Glutamatergic neuron (in vitro differentiated cells): ENCODE measurements around the gene ITGB5. TPM values are rescaled to one million over a fixed set of nuclear protein-coding genes. Genes with fewer than 3 reads are reported as not detected.

Experiments used
- DNase-seq: peaks from one replicate; pipeline ENCODE4 v3.0.0; 2022
- H3K27ac Mint-ChIP-seq: one replicate; pipeline ENCODE4 v1.8.0; 2020; ENCODE audit warnings: mild to moderate bottlenecking, mixed read lengths, inconsistent platforms; ENCODE audit not compliant: unreplicated experiment
- H3K27me3 Mint-ChIP-seq: one replicate; pipeline ENCODE4 v1.8.0; 2020; ENCODE audit warnings: mild to moderate bottlenecking, moderate library complexity, mixed read lengths, inconsistent platforms; ENCODE audit not compliant: unreplicated experiment
- H3K36me3 Mint-ChIP-seq: one replicate; pipeline ENCODE4 v1.8.0; 2020; ENCODE audit warnings: mild to moderate bottlenecking, mixed read lengths, inconsistent platforms; ENCODE audit not compliant: unreplicated experiment
- H3K4me1 Mint-ChIP-seq: one replicate; pipeline ENCODE4 v1.8.0; 2020; ENCODE audit warnings: mild to moderate bottlenecking, low read depth, mixed read lengths, inconsistent platforms; ENCODE audit not compliant: unreplicated experiment
- H3K4me3 Mint-ChIP-seq: one replicate; pipeline ENCODE4 v1.8.0; 2020; ENCODE audit warnings: mild to moderate bottlenecking, mixed read lengths, inconsistent platforms; ENCODE audit not compliant: unreplicated experiment
- H3K9me3 Mint-ChIP-seq: one replicate; pipeline ENCODE4 v1.8.0; 2020; ENCODE audit warnings: mild to moderate bottlenecking, moderate library complexity, mixed read lengths, inconsistent platforms; ENCODE audit not compliant: unreplicated experiment
- total RNA-seq: library from RNA; stranded (reverse); fragmentation: NEBNext Ultra II Directional; extraction: Animal tissue kit (Norgen Biotek cat#: 25700); gene quantifications from one replicate; pipeline ENCODE4 v1.2.1, GENCODE V29; 2021; ENCODE audit not compliant: unreplicated experiment
- TF ChIP-seq, protein P1 (sequence below): fragments of 200-600 bp; sonication (generic); IDR thresholded peaks from one replicate; pipeline ENCODE4 v1.5.0; 2021; ENCODE audit not compliant: partially characterized antibody, unreplicated experiment

The ITGB5 gene
- total RNA-seq, 1 donor from 2014 or later, result 12.8 TPM

DNA sequence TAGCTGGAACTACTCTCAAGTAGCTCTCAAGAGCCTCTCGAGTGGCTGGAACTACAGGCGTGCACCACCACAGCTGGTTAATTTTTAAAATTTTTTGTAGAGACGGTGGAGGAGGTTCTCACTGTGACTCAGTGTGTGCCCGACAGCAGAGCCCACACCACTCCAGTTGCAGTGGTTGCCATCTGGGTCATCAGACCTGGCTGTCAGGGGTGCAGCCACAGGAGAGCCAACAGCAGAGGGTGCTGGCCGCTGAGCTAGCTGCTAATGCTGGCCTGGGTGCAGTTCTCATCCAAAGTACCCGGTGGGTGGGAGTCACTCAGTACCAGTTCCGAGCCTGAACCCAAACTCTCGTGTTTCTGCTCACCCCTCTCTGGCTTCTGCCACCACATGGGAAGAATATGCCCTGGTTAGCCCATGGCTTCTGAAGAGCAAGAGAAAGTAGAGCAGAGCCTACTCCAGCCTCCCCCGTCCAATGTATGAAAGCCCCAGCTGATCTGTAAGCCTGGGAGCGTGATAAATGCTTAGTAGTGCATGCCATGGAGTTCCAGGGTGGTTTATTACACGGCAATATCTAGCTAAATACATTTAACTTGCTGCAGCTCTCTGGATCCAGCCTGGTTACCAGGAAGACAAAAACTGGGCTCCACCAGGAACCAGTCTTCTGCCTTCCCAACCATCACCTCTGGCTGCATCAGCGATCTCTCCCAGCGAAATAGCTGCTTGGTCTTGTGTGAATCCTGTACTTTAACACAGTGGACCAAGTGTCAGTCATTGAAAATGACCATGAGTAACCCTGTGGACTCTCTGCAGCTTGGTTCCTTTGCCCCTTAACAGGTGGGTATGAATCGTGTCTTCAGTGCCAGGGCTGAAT is 139.8 kb downstream of the ITGB5 start:
- H3K9me3 Mint-ChIP-seq, result peaks cover 1% of the 10 kb centered on the region
- no peak overlapping the region for H3K4me3 Mint-ChIP-seq
- DNase-seq, result no peak
- H3K4me1 Mint-ChIP-seq, result no peaks in the 10 kb centered on the region
- TF ChIP-seq, protein P1, sequence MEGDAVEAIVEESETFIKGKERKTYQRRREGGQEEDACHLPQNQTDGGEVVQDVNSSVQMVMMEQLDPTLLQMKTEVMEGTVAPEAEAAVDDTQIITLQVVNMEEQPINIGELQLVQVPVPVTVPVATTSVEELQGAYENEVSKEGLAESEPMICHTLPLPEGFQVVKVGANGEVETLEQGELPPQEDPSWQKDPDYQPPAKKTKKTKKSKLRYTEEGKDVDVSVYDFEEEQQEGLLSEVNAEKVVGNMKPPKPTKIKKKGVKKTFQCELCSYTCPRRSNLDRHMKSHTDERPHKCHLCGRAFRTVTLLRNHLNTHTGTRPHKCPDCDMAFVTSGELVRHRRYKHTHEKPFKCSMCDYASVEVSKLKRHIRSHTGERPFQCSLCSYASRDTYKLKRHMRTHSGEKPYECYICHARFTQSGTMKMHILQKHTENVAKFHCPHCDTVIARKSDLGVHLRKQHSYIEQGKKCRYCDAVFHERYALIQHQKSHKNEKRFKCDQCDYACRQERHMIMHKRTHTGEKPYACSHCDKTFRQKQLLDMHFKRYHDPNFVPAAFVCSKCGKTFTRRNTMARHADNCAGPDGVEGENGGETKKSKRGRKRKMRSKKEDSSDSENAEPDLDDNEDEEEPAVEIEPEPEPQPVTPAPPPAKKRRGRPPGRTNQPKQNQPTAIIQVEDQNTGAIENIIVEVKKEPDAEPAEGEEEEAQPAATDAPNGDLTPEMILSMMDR, result no peak
- no peak overlapping the region for H3K27ac Mint-ChIP-seq
- H3K36me3 Mint-ChIP-seq, result peaks cover 4% of the 10 kb centered on the region
- peaks cover 3% of the 10 kb centered on the region for H3K27me3 Mint-ChIP-seq

DNA sequence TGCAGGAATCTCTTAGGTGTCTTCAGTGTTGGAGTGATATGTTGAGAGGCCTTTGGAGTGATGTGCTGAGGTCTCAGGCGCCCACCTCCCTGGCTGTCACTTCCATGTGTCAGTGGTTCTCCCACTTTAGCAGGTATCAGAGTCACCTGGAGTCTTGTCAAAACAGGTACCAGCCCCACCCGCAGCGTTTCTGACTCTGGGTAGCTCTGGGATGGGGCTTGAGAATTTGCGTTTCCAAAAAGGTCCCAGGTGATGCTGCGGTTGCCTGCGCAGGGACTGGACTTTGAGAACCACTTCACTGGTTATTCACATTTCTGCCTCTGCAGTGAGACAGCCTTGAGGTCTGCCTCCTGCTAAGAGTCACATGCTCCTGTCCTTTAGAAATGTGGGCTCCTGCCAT is 141.4 kb downstream of the ITGB5 start:
- no peak for DNase-seq
- Mint-ChIP-seq H3K4me3 (no peak overlapping the region), H3K9me3 (peaks cover 1% of the 10 kb centered on the region), H3K36me3 (peaks cover 4% of the 10 kb centered on the region), H3K4me1 (no peaks in the 10 kb centered on the region), H3K27ac (no peak overlapping the region), H3K27me3 (peaks cover 5% of the 10 kb centered on the region)
- TF ChIP-seq, protein P1, result no peak

DNA sequence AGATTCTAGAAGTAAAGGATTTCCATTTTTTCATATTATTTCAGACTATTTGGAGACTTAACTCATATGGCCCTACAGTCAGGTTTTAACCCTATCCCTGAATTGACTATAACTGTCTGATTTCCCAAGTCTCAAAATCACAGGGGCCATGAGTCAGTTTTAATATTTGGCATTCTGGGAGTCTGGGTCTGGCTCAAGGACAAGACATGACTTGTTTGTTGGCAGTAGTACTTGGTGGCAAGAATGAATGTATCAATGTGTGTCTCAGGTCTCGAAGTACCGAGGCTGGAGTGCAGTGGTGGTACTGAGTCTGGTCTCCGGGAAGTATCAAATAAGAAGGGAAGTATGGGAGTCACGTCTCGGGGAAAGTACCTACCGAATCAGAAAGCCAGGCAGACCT is 146.1 kb downstream of the ITGB5 start:
- TF ChIP-seq, protein P1, result no peak
- H3K4me1 Mint-ChIP-seq, result no peaks in the 10 kb centered on the region
- peaks cover 1% of the 10 kb centered on the region for H3K9me3 Mint-ChIP-seq
- H3K27me3 Mint-ChIP-seq, result peaks cover 5% of the 10 kb centered on the region
- peaks cover 4% of the 10 kb centered on the region for H3K36me3 Mint-ChIP-seq
- DNase-seq, result no peak
- H3K27ac Mint-ChIP-seq, result no peak overlapping the region
- no peak overlapping the region for H3K4me3 Mint-ChIP-seq

DNA sequence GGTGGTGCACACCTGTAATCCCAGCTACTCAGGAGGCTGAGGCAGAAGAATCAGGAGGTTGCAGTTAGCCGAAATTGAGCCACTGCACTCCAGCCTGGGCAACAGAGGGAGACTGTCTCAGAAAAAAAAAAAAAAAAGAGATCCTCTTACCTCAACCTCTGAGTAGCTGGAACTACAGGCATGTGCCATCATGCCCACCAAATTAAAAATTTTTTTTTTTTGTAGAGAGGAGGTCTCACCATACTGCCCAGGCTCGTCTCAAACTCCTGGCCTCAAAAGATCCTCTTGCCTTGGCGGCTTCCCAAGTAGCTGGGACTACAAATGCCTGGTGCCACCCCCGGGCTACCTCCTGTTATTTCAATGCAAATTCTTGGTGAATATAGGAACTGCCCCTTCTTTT is 155.4 kb downstream of the ITGB5 start:
- peaks cover 5% of the 10 kb centered on the region for H3K4me1 Mint-ChIP-seq
- DNase-seq, result no peak
- no peak overlapping the region for H3K27ac Mint-ChIP-seq

DNA sequence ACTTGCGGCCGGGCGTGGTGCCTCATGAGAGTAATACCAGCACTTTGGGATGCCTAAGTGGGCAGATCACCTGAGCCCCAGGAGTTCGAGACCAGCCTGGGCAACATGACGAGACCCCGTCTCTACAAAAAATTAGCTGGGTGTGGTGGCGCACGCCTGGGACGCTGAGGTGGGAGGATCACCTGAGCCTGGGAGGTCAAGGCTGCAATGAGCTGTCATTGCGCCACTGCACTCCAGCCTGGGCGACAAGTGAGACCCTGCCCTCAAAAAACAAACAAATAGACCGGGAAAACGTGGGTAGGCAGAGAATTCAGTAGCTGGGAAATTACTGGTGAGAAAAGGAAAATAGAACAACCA is 156.2 kb downstream of the ITGB5 start:
- H3K9me3 Mint-ChIP-seq, result peaks cover 2% of the 10 kb centered on the region
- H3K4me3 Mint-ChIP-seq, result peak overlapping the region; percentile 97
- DNase-seq, result no peak
- TF ChIP-seq, protein P1, result no peak
- no peaks in the 10 kb centered on the region for H3K36me3 Mint-ChIP-seq
- peaks cover 5% of the 10 kb centered on the region for H3K4me1 Mint-ChIP-seq
- H3K27ac Mint-ChIP-seq, result peak overlapping the region; percentile 99
- peaks cover 8% of the 10 kb centered on the region for H3K27me3 Mint-ChIP-seq

More for the DNA sequence above, 155.4 kb downstream of the ITGB5 start:
- Mint-ChIP-seq H3K4me3 (peak overlapping the region; percentile 97), H3K27me3 (peaks cover 8% of the 10 kb centered on the region), H3K36me3 (no peaks in the 10 kb centered on the region), H3K9me3 (peaks cover 2% of the 10 kb centered on the region)
- TF ChIP-seq, protein P1, result no peak
